GM18520 (cell line): ENCODE measurements around the gene PSORS1C2.
A peak's percentile ranks its signal among the peaks of the same experiment; 100 is the strongest.
"Not testable (repeated sequence)": the region's sequence is repeated elsewhere in the genome, so short reads cannot be mapped to it uniquely, and the experiment has no call there.

Experiments used
- ATAC-seq: cut with Tn5 transposase; IDR thresholded peaks from one replicate; pipeline ENCODE4 v1.9.1; 2021; ENCODE audit not compliant: unreplicated experiment

Gene PSORS1C2

DNA sequence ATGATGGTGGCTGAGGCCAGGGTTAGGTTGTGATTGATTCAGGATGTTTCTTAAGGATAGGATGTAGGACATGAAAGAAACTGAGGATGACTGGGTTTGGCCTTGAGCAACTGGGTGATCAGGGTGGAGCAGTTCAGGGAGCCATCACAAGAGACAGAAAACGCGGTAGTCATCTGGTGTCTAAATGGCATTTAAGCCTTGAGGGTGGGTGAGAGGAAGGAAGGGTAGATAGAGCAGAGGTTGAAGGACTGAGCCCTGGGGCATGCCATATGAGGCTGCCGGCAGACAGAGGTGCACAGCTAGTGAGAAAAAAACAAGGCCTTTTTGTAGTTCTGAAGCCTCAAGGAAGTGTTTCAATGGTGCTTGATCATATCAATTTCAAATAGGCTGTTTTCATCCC, 29.7 kb upstream of the PSORS1C2 start:
- no peak for ATAC-seq

DNA sequence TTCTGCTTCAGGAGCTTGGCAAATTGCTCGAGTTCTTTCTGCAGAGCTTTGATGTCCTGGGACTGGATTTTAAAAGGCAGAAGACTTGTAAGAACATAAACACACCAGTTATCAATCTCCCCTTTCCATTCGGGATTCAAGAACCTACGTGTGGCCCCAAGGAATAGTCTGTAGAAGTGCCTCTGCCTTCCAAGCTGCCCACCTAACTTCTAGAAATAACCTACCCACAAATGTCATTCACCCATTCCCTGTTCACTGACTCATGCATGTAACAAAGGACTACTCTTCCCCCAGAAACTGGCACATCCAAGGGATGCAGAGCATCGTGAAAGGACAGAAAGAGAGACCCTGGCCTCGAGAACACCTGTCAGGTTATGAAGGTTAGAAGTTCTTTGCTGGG, 27.1 kb upstream of the PSORS1C2 start:
- ATAC-seq: no peak

DNA sequence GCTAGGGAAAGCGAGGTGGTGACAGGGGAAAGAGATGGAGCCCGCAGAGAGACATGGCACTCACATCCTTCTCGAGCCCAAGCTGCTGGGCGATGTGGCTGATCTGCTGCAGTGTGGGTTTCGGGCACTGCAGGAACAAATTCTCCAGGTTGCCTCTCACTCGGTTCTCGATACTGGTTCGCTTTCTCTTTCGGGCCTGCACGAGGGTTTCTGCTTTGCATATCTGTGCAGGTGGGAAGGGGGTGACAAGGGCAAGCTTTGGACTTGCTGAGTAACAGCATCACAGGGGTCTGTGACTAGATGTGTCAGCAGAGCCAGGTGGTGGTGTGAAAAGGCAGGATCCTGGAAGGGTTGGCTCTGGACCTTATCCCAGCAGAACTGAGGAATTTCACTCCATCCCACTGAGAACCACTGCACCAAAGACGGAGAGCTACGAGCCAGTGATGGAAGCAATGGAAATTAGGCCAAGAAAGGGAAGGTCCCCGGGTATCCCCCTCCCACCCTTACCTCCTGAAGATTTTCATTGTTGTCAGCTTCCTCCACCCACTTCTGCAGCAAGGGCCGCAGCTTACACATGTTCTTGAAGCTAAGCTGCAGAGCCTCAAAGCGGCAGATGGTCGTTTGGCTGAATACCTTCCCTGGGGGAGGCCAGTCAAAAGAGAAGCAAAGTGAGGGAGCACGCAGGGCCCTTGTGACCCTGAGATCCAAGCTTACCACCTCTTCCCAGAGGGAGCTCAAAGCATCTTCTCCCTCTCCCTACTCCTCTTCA, 26.4 kb upstream of the PSORS1C2 start:
- ATAC-seq: peak; percentile 69

DNA sequence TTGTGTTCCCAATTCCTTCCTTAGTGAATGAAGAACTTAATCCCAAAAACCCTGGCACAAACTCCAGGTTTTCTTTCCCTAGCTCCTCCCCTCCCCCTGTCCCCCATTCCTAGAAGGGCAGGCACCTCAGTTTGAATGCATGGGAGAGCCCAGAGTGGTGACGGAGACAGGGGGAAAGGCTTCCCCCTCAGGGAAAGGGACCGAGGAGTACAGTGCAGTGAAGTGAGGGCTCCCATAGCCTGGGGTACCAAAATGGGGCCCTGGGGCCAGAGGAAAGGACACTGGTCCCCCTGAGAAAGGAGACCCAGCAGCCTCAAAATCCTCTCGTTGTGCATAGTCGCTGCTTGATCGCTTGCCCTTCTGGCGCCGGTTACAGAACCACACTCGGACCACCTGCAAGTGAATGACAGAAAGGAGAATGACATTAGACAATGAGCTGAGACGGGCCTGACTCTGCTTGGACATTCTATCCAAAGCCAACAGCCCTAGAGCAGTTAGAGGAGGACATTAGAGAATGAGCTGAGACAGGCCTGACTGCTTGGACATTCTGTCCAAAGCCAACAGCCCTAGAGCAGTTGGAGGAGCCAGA, 25.7 kb upstream of the PSORS1C2 start:
- not testable (repeated sequence) for ATAC-seq

DNA sequence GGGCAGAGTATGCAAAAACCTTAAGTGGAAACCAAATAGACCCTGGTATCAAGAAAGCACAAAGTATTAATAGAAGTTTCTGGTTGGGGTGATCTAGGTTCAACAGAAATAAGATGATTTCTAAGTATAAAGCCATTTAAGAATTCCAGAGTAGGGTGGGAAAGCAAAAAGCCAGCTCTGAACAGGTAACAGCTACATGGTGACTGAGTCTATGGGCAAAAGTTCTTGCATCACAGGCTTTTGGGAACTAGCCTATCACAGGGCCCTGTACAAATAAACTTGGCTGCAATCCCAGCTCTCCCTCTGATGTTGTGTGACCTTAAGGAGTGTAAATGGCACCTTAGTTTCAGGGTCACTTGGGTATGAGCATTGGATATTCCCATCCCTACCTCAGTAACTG, 25.1 kb upstream of the PSORS1C2 start:
- no peak for ATAC-seq

DNA sequence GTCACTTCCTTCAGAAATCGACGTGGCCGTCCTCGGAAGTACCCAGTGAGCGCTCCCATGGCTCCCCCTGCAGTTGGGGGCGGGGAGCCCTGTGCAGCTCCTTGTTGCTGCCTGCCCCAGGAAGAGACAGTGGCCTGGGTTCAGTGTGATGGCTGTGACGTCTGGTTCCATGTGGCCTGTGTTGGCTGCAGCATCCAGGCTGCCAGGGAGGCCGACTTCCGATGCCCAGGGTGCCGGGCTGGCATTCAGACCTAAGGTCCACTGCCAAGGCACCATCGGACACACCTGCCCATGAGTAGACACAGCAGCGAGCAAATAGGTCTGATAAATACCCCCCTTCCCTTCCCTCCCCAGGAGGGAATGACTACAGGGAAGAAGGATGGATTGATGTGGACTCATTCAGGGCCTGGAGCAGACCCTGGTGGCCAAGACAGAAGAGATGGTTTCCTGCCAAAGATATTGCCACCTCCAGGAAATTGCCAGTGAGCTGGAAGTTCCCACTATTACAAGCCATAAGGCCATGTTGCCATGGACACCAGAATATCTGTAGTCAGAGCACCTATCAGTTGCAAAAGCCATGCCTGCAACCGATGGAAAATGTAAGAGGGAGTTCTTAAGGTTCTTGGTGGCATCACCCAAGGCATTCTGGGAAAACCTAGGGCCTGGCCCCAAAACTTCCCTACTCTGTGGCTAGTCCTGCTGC, 23.7 kb upstream of the PSORS1C2 start:
- no peak for ATAC-seq

DNA sequence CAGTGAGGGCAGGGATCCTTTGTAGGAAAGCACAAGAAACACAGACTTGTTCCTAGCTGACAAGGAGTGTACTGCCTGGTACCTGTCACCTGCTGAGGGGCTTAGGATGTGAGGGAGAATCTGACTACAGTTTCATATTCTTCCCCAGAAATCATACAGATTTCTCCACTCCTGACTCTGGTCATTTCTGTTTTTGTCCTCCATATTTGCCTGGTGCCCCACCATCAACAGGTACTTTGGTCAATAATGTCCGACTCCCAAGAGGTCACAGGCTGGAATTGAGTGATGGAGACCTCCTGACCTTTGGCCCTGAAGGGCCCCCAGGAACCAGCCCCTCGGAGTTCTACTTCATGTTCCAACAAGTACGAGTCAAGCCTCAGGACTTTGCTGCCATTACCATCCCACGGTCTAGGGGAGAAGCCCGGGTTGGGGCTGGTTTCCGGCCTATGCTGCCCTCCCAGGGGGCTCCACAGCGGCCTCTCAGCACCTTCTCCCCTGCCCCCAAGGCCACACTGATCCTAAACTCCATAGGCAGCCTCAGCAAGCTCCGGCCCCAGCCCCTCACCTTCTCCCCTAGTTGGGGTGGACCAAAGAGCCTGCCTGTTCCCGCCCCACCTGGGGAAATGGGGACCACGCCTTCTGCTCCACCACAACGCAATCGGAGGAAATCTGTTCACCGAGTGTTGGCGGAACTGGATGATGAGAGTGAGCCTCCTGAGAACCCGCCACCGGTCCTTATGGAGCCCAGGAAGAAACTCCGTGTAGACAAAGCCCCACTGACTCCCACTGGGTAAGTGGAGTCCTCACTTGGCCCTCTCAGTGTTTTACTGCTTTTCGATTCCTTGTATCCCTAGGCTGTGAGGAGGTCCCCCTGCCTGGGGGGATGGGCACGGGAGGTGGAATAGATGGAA, 22.6 kb upstream of the PSORS1C2 start:
- ATAC-seq: no peak

DNA sequence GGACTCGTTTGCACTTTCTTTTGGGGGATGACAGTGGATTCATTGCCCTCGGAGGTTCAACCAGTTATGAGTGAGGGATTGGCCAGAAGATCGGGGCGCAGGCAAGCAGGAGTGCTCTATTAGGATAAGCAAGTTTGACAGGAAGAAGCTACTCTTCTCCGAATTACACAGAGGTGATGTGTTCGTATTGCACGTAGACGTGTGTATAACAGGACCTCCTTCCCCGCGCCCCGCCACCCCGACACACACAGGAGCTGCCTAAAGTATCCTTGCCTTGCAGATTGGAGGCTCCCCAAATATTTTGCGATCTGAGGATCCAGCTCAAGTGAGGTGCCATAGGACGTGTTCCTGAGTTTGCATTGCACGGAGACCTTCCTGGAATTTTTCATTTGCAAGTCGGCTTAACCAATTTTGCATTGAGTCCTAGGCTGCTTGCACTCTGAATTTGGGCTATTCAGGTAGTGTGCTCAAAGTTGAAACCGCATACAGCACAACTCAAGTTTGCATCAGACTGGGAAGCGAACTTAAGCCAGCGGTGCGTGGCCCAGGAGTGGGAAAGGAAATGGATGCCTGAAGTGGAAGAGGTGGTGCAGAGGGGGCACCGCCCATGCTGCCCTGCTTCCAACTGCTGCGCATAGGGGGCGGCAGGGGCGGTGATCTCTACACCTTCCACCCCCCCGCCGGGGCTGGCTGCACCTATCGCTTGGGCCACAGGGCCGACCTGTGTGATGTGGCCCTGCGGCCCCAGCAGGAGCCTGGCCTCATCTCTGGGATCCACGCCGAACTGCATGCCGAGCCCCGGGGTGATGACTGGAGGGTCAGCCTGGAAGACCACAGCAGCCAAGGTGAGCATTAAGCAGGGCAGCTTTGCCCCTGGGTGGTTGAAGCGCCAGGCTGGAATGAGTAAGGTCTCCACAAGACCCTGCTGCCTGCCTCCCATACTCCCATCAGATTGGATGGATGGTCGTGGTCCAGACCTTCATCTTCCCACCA, 20.3 kb upstream of the PSORS1C2 start:
- ATAC-seq: no peak

DNA sequence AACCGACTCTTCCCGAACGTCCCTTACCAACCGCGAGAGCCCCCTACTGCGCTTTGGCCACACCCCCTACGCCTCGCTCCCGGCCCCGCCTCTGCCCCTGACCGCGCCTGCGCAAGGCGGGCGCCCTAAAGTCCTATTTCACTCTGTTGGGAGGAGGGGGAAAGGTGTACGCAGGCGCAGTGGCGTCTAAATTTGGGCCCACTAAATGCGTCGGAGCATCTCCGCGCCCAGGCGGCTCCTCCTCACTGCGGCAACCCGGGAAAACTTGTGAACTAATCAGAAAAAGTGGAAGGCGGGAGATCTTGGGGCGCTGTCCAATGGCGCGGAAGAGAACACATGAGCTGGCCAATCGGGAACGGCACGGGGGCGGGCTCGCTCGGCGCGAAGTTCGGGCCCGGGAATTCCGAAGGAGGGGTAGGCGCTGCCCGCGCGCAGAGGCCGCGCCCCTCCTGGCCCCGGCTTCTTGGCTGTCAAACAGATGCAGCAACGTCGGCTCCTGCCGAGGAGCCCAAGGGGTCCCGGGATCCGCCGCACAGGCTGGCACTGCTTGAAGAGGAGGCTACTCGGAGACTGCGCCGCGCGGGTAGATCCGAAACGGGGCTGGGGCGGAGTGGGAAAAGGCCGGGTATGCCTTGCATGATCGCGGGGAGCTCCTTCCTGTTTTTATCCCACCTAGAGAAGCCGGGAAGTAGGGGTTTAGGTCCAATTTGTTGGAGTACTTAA, 19.4 kb upstream of the PSORS1C2 start, which contains the start of gene TCF19:
Gene TCF19, plus strand, starts transcription at position 450 of the 723 bp plus-strand sequence. CDS start 881 bp downstream, outside the sequence.
- peak; percentile 90 for ATAC-seq

DNA sequence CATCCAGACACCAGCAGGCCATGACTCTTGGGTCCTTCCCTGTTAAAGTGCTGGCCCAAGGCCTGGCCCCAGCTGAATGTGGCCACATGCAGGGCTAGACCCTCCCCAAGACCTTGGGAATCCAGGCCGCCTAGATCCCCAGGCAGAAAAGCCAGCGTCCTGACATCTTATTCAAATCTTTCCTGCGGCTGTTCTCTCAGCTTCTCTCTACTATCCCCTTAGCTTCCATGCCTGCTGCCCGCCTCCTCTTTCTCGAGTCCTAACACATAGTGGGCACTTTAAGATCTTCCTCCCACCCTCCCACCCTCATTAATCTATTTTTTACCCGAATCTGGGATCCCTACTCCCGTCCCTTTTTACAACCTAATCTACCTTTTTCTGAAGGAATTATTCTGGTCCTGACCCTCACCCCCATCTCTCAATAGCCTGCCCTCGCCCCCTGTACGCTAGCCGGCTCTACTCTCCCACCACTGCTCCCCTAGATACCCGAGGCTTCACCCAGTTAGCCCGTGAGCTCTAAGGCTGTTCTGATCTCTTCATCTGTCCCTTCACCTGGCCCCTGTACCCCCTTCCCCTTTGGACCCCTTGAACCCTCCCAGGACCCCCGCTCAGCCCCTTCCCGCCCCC, 18.8 kb upstream of the PSORS1C2 start, which contains the start of gene CCHCR1:
Gene CCHCR1, minus strand, starts transcription at position 290 of the 627 bp plus-strand sequence. Its CDS starts 202 bp downstream, at position 88.
- no peak for ATAC-seq

DNA sequence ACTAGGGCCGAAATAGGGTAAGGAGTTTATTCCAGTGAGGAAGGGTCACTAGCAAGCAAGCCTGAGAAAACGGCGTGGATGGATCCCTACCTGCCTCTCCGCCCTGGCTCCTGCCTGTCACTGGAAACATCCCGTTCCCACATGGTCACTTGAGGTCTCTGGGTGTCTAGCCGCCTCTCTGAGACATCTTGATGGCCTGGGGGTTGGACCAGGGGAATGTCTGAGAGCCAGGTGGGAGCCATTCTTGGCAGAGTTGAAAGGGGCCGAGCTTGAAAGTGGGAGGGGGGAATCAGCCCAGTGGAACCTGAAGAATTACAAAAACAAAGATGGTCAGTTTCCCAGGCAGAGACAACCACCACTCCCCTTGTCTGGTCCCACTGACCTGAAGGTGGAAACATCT, 17.8 kb upstream of the PSORS1C2 start:
- no peak for ATAC-seq

DNA sequence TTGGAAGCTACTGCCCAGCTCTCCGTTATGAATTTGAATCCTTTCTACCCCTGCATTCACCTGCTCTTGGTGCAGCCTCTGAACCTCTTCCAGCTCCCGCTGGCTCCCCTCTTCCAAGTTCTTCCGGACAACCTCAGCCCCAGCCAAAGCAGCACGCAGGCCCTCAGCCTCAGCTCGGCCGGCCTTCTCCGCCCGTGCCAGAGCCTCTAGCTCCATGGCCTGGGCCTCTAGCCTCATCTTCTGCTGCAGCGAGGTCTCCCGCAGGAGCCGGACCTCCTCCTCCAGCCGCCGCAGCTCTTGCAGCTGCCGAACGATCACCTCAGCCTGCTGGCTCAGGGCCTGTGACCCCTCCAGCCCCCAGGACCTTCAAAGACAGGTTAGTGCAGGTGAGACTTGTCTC, 15.6 kb upstream of the PSORS1C2 start:
- no peak for ATAC-seq

DNA sequence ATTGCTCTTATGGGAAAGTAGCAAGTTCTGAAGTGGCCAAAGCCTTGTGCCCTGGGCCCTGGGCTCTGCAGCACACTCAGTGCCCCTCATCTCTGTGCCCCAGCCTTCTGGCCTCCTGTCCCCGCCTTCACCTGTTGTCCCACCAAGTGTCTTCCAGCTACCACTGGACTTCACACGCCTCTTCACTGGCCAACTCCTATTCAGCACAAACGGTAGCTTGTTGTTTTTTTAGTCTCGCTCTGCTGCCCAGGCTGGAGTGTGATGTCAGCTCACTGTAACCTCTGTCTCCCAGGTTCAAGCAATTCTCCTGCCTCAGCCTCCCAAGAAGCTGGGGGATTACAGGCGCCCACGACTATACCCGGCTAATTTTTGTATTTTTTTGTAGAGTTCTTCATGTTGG, 13.9 kb upstream of the PSORS1C2 start:
- ATAC-seq: no peak

DNA sequence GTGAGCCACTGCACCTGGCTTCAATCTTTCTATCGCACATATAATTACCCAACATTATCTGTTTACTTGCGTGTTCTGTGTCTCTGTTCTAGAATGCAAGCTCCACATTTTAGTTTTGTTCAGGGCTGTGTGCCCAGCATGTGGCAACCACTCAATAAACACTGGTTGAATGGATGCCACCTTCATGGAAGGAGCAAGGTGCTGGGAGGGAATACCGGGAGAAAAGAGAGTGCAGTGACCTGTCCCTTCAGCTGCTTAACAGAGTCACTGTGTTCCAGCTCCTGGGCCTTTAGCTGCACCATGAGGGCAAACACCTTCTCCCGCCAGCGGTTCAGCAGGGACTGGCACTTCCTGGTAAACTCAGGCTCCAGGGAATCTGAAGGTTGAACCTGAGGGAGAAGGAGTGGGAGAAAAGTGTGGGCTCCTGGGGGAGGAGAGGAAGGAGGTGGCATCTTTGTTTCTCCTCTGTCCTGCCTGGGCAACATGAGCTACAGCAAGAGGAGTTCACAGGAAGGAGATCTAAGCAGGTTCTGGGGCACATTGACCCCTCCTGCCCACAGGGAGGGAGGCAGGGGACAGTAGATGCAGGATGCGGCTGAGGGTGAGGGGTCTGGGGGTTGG, 11.1 kb upstream of the PSORS1C2 start:
- ATAC-seq: no peak

DNA sequence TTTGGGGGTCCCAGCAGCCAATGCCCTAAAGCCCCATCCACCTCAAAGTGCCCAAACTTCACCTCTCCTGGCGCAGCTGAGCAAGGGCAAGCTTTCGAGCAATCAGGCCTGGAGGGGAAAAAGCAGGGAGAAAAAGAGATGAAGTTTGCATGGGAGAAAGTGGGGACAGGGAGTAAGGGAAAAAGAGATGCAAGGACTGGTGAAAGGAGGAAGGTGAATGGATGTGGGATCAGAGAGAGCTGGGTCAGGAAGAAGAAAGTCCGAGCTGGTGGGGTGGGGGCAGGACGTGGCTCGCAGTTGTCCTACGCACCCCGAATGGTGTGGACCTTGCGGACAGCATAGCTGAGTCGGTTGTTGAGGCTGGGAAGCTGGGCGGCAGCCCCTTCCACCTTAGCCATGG, 6.5 kb upstream of the PSORS1C2 start:
- ATAC-seq: no peak

DNA sequence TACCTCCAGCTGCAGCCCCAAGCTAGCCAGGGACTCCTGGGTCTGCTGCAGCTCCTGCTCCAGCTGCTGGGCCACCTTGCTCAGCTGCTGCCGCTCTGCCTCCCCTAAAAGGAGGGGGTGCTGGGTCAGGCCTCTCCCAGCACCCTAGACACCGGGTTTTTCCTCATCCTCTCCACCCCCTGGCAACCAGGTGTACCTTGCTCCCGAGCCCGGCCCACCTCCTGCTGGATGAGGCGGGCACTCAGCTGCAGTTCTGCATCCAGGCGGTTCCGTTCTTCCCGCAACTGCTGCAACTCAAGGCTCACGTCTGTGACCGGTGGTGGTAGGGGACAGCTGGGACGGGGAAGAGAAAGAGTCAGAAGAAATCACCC, 6.1 kb upstream of the PSORS1C2 start:
- ATAC-seq: no peak

DNA sequence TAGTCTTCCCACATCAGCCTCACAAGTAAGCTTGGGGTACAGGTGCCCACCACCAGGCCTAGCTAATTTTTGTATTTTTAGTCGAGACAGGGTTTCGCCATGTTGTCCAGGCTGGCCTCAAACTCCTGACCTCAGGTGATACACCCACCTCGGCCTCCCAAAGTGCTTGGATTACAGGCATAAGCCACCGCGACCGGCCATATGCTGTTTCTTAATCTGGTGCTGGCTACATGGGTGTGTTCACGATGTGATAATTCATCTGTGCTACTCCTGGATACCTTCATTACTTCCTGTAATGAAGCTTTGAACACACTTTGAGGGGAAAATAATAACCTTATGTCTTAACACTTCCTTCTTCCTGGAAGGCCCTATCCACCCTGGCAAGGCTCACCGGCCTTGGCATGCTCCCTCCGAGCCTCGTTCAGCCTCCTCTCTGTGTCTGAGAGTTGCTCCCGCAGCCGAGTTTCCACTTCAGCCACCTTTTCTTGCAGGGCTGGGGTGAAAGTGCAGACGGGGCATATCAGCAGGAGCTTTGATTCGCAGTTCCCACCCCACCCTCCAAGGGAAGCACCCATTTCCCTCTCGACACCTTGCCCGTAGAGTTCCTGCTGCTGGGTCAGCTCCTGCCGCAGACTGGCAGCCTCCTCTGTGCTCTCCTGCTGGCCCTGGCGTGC, 5.6 kb upstream of the PSORS1C2 start:
- no peak for ATAC-seq

DNA sequence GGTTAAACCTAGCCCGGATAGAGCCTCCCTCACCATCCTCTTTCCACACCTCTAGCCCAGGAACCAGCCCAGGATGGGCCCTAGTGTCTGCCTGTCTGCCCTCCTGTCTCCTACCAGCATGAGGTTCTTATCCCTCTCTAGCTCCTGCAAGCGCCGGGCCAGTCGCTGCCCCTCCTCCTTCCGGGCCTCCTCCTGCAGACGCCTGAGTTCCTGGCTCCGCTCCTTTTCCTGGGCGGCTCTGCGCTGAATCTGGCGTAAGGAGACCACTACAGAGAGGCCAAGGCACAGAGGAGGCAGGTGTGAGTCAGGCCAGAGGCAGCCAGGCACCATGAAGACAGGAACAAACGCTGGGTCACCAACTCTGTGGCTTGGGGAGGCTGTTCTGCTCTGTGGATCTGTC, 4.3 kb upstream of the PSORS1C2 start:
- no peak for ATAC-seq
